Keratinocyte (primary cell): Measurements from ENCODE around the gene RETN.

Source experiments
- EZH2 ChIP-seq: IDR thresholded peaks from one replicate; pipeline ENCODE4 v1.6.1; 2012; ENCODE audit warnings: inconsistent platforms, mild to moderate bottlenecking, low read length, moderate library complexity
- TF ChIP-seq, protein P1 (sequence below), 3 experiments: IDR thresholded peaks in 1 of 3; conservative IDR thresholded peaks in 1 of 3; optimal IDR thresholded peaks in 1 of 3; 2 replicates in 2 of 3; 3 replicates in 1 of 3; pipeline versions ENCODE3 to v1.5.1; 2011; ENCODE audit warnings: low read length in 3 of 3, mild to moderate bottlenecking in 3 of 3, moderate library complexity in 2 of 3, control low read depth in 1 of 3, inconsistent platforms in 1 of 3; ENCODE audit not compliant: insufficient read depth in 2 of 3; ENCODE audit errors: extremely low read depth in 1 of 3

DNA sequence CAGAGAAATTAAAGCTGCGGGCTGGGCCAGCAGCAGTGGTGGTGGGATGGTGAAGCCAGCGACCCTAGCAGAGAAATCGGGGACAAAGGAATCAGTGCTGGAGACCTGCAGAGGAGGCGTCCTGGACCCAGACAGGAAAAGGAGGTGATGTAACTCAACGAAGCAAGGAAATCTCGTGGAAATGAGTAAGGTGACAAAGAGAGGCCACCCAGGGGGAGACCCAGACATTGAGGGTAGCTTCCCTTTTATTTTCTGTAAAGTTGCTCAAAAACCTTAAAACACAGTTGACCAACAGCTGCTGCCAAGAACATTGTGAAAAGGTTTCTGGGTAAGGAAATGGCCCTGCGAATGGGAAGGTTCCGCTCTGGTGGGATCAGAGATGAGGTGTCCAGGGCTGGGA is 13.3 kb upstream of the RETN start:
- TF ChIP-seq, protein P1, sequence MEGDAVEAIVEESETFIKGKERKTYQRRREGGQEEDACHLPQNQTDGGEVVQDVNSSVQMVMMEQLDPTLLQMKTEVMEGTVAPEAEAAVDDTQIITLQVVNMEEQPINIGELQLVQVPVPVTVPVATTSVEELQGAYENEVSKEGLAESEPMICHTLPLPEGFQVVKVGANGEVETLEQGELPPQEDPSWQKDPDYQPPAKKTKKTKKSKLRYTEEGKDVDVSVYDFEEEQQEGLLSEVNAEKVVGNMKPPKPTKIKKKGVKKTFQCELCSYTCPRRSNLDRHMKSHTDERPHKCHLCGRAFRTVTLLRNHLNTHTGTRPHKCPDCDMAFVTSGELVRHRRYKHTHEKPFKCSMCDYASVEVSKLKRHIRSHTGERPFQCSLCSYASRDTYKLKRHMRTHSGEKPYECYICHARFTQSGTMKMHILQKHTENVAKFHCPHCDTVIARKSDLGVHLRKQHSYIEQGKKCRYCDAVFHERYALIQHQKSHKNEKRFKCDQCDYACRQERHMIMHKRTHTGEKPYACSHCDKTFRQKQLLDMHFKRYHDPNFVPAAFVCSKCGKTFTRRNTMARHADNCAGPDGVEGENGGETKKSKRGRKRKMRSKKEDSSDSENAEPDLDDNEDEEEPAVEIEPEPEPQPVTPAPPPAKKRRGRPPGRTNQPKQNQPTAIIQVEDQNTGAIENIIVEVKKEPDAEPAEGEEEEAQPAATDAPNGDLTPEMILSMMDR (optimal IDR thresholded peaks at IDR 0.05 in 1 of 3, IDR thresholded peaks at IDR 0.05 in 1 of 3, conservative IDR thresholded peaks at IDR 0.05 in 1 of 3; ENCODE audit: extremely low read depth in 1 of 3, insufficient read depth in 2 of 3, low read length in 3 of 3), result no peak
- TF ChIP-seq EZH2, result no peak
